Measurements from ENCODE around the gene SYNJ2. TPM values are rescaled to one million over a fixed set of nuclear protein-coding genes. Genes with fewer than 3 reads are reported as not detected.
A peak's percentile ranks its signal among the peaks of the same experiment; 100 is the strongest.

SYNJ2 gene
- total and polyA plus RNA-seq, 3 experiments from 2014 or later = 8.7 to 17.5 (median 16.7) TPM

GRCh38 chr6:157974341-157974894, 7.2 kb upstream of the SYNJ2 start:
- Histone ChIP-seq H3K4me1 (ENCODE audit: insufficient read depth, low read length) (no peaks in the 10 kb centered on the region), H3K27me3 (ENCODE audit: insufficient read depth, low read length, poor library complexity, severe bottlenecking) (no peaks in the 10 kb centered on the region), H3K36me3 (ENCODE audit: insufficient read depth, low read length) (no peaks in the 10 kb centered on the region), H3K4me3 (ENCODE audit: low read length) (no peak overlapping the region), H3K27ac (ENCODE audit: low read depth, low read length) (no peak overlapping the region), H3K9me3 (ENCODE audit: low read length) (no peaks in the 10 kb centered on the region)
- Mint-ChIP-seq H3K4me3 (no peak overlapping the region), H3K4me1 (no peaks in the 10 kb centered on the region), H3K9me3 (no peaks in the 10 kb centered on the region), H3K27me3 (peaks cover 0 to 13% of the 10 kb centered on the region in 2 donors), H3K36me3 (no peaks in the 10 kb centered on the region), H3K27ac (no peak overlapping the region)
- ChIA-PET CTCF (no interaction called here), POLR2A (no interaction called here)
- no peak for DNase-seq

DNA sequence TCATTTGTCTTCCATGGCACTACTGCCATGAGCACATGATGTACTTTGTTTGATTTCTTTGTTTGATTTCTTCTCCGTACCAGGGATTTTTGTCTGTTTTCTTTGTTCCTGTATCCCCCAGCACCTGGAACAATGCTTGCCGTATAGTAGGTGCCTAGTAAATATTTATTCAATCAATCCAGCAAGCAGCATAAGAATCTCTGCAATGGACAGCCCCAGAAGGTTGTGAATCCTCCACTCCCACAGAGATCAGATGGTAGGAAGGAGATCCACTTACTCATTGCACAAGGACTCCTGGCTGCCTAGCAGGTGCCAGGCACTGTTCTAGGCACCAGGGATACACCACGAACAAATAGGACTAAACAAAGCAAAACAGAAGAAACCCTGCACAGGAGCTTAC, 6.7 kb upstream of the SYNJ2 start:
- ChIA-PET POLR2A (no interaction called here), CTCF (interaction anchor here (1.5 kb wide), 1 partner anchor 9 kb away, joined by 3 read pairs; no protein-coding TSS in a partner anchor)
- Histone ChIP-seq H3K27ac (ENCODE audit: low read depth, low read length) (no peak overlapping the region), H3K36me3 (ENCODE audit: insufficient read depth, low read length) (no peaks in the 10 kb centered on the region), H3K4me3 (ENCODE audit: low read length) (no peak overlapping the region), H3K27me3 (ENCODE audit: insufficient read depth, low read length, poor library complexity, severe bottlenecking) (no peaks in the 10 kb centered on the region), H3K9me3 (ENCODE audit: low read length) (no peaks in the 10 kb centered on the region), H3K4me1 (ENCODE audit: insufficient read depth, low read length) (no peaks in the 10 kb centered on the region)
- Mint-ChIP-seq H3K36me3 (no peaks in the 10 kb centered on the region), H3K4me3 (peak overlapping the region in 1 of 7 donors; percentile 41), H3K27me3 (peaks cover 0 to 13% of the 10 kb centered on the region in 2 donors), H3K9me3 (no peaks in the 10 kb centered on the region), H3K27ac (peak overlapping the region in 1 of 8 donors; percentile 67), H3K4me1 (peaks cover 0 to 1% (median 0%) of the 10 kb centered on the region in 3 donors)
- DNase-seq = no peak

DNA sequence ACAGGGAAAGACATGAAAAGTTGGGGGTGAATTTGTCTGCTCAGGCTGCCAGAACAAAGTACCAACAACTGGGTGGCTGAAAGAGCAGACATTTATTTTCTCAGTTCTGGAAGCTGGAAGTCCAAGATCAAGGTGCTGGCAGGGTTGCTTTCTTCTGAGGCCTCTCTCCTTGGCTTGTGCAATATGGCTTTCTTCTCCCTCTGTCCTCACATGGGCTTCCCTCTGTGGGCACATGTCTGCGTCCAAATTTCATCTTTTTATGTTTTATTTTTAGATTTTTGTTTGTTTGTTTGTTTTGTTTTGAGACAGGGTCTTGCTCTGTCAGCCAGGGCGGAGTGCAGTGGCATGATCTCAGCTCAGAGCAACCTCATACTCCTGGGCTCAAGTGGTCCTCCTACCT, 6.2 kb upstream of the SYNJ2 start:
- Histone ChIP-seq H3K9me3 (ENCODE audit: low read length) (no peaks in the 10 kb centered on the region), H3K4me1 (ENCODE audit: insufficient read depth, low read length) (no peaks in the 10 kb centered on the region), H3K4me3 (ENCODE audit: low read length) (no peak overlapping the region), H3K27ac (ENCODE audit: low read depth, low read length) (no peak overlapping the region), H3K27me3 (ENCODE audit: insufficient read depth, low read length, poor library complexity, severe bottlenecking) (no peaks in the 10 kb centered on the region), H3K36me3 (ENCODE audit: insufficient read depth, low read length) (no peaks in the 10 kb centered on the region)
- ChIA-PET POLR2A (no interaction called here), CTCF (interaction anchor here (1.5 kb wide), 1 partner anchor 9 kb away, joined by 3 read pairs; no protein-coding TSS in a partner anchor)
- H3K4me1 Mint-ChIP-seq = peaks cover 0 to 6% (median 2%) of the 10 kb centered on the region in 3 donors
- H3K27me3 Mint-ChIP-seq = peaks cover 0 to 13% of the 10 kb centered on the region in 2 donors
- no peaks in the 10 kb centered on the region for H3K36me3 Mint-ChIP-seq
- no peaks in the 10 kb centered on the region for H3K9me3 Mint-ChIP-seq
- H3K27ac Mint-ChIP-seq = no peak overlapping the region
- DNase-seq = no peak
- peak overlapping the region in 1 of 7 donors; percentile 41 for H3K4me3 Mint-ChIP-seq

DNA sequence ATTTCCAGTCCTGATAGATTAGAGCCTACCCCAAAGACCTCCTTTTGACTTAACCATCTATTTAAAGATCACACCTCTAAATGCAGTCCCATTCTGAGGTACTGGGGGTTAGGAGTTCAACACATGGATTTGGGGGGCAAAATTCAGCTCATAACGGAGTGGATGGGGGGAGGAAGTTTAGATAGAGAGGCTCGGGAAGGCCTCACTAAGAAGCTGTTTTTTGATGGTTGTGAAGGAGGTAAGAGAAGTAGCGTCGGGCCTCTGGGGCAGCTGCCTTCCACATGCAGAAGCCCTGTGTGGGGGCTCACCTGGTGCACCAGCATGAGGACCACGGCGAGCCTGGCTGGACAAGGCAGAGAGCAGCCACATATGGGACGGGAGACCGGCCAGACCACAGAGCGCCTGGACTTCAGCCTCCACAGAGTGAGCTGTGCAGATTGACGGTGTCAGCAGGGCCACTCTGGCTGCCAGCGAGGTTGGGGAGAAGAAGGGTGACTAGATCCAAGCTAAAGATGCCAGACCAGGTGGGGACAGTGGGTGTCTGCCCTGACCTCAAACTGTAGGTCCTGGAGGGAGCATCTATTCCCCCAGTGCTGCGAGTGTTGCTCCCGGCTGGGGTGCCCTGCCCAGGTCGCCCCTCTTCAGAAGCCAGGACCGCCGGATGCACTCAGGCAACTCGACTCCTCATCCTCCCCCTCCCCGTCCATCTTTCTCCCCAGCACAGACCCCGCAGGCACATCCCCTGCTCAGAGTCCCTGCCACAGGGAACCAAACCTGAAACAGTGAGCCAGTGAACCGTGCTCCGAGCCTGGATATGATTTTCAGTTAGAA, 5.1 kb upstream of the SYNJ2 start:
- no peak overlapping the region for H3K27ac Mint-ChIP-seq
- ChIA-PET CTCF (interaction anchor here (0.9 to 1.5 kb wide), 3 partner anchors 8 to 29 kb away, joined by 3 read pairs; no protein-coding TSS in a partner anchor), POLR2A (no interaction called here)
- DNase-seq = no peak
- peaks cover 0 to 7% of the 10 kb centered on the region in 2 donors for H3K27me3 Mint-ChIP-seq
- H3K36me3 Mint-ChIP-seq = peaks cover 0 to 1% (median 0%) of the 10 kb centered on the region in 3 donors
- no peak overlapping the region for H3K4me3 Mint-ChIP-seq
- peaks cover 6% of the 10 kb centered on the region for H3K4me1 ChIP-seq (ENCODE audit: insufficient read depth, low read length)
- H3K27ac ChIP-seq (ENCODE audit: low read depth, low read length) = no peak overlapping the region
- H3K9me3 ChIP-seq (ENCODE audit: low read length) = no peaks in the 10 kb centered on the region
- no peaks in the 10 kb centered on the region for H3K27me3 ChIP-seq (ENCODE audit: insufficient read depth, low read length, poor library complexity, severe bottlenecking)
- peaks cover 0 to 14% (median 5%) of the 10 kb centered on the region in 3 donors for H3K4me1 Mint-ChIP-seq
- H3K36me3 ChIP-seq (ENCODE audit: insufficient read depth, low read length) = no peaks in the 10 kb centered on the region
- no peaks in the 10 kb centered on the region for H3K9me3 Mint-ChIP-seq
- no peak overlapping the region for H3K4me3 ChIP-seq (ENCODE audit: low read length)

- Mint-ChIP-seq H3K4me1 (peaks cover under 1 to 16% (median 5%) of the 10 kb centered on the region in 3 donors), H3K4me3 (peak overlapping the region in 1 of 7 donors; percentile 28), H3K36me3 (peaks cover 0 to 4% (median 0%) of the 10 kb centered on the region in 3 donors), H3K9me3 (no peaks in the 10 kb centered on the region), H3K27ac (no peak overlapping the region), H3K27me3 (peaks cover 0 to 7% of the 10 kb centered on the region in 2 donors)
- no peak for DNase-seq
- no peaks in the 10 kb centered on the region for H3K9me3 ChIP-seq (ENCODE audit: low read length)
- no peak overlapping the region for H3K4me3 ChIP-seq (ENCODE audit: low read length)
- H3K4me1 ChIP-seq (ENCODE audit: insufficient read depth, low read length) = peaks cover 7% of the 10 kb centered on the region
- no peak overlapping the region for H3K27ac ChIP-seq (ENCODE audit: low read depth, low read length)
- ChIA-PET CTCF (interaction anchor here (1.9 kb wide), 1 partner anchor 49 kb away, joined by 6 read pairs; no protein-coding TSS in a partner anchor), POLR2A (no interaction called here)
- no peaks in the 10 kb centered on the region for H3K36me3 ChIP-seq (ENCODE audit: insufficient read depth, low read length)
- H3K27me3 ChIP-seq (ENCODE audit: insufficient read depth, low read length, poor library complexity, severe bottlenecking) = no peaks in the 10 kb centered on the region
Observed at GRCh38 chr6:157977176-157977804, 4.4 kb upstream of the SYNJ2 start.

GRCh38 chr6:157978021-157978783, 3.5 kb upstream of the SYNJ2 start:
- Histone ChIP-seq H3K27ac (ENCODE audit: low read depth, low read length) (no peak overlapping the region), H3K36me3 (ENCODE audit: insufficient read depth, low read length) (no peaks in the 10 kb centered on the region), H3K9me3 (ENCODE audit: low read length) (no peaks in the 10 kb centered on the region), H3K4me1 (ENCODE audit: insufficient read depth, low read length) (peaks cover 16% of the 10 kb centered on the region), H3K27me3 (ENCODE audit: insufficient read depth, low read length, poor library complexity, severe bottlenecking) (no peaks in the 10 kb centered on the region), H3K4me3 (ENCODE audit: low read length) (no peak overlapping the region)
- DNase-seq = no peak
- peak overlapping the region in 1 of 8 donors; percentile 66 for H3K27ac Mint-ChIP-seq
- H3K9me3 Mint-ChIP-seq = no peaks in the 10 kb centered on the region
- POLR2A ChIA-PET = no interaction called here
- H3K36me3 Mint-ChIP-seq = peaks cover 0 to 5% (median 0%) of the 10 kb centered on the region in 3 donors
- H3K4me3 Mint-ChIP-seq = peak overlapping the region in 1 of 7 donors; percentile 28
- peaks cover 10 to 25% (median 12%) of the 10 kb centered on the region in 3 donors for H3K4me1 Mint-ChIP-seq
- CTCF ChIA-PET = interaction anchor here (1.9 kb wide), 1 partner anchor 48 kb away, joined by 6 read pairs; no protein-coding TSS in a partner anchor
- H3K27me3 Mint-ChIP-seq = peaks cover 0 to 7% of the 10 kb centered on the region in 2 donors

GRCh38 chr6:157980288-157981131, 1.2 kb upstream of the SYNJ2 start:
- Histone ChIP-seq H3K27me3 (ENCODE audit: insufficient read depth, low read length, poor library complexity, severe bottlenecking) (no peaks in the 10 kb centered on the region), H3K27ac (ENCODE audit: low read depth, low read length) (peak overlapping the region; percentile 48), H3K36me3 (ENCODE audit: insufficient read depth, low read length) (no peaks in the 10 kb centered on the region), H3K4me3 (ENCODE audit: low read length) (peak overlapping the region; percentile 81), H3K4me1 (ENCODE audit: insufficient read depth, low read length) (peaks cover 39% of the 10 kb centered on the region), H3K9me3 (ENCODE audit: low read length) (no peaks in the 10 kb centered on the region)
- peaks cover 0 to 5% (median 0%) of the 10 kb centered on the region in 3 donors for H3K36me3 Mint-ChIP-seq
- peaks cover 30 to 48% (median 31%) of the 10 kb centered on the region in 3 donors for H3K4me1 Mint-ChIP-seq
- peak overlapping the region; percentile 69 to 96 (median 82) for H3K27ac Mint-ChIP-seq
- H3K4me3 Mint-ChIP-seq = peak overlapping the region; percentile 81 to 93 (median 90)
- peak in 2 of 5 donors; percentile 14 to 54 for DNase-seq
- ChIA-PET POLR2A (no interaction called here), CTCF (interaction anchor here (0.7 to 2.0 kb wide), 4 partner anchors 13 to 92 kb away, joined by 3 to 8 read pairs (median 4); no protein-coding TSS in a partner anchor)
- peaks cover 0 to 1% of the 10 kb centered on the region in 2 donors for H3K27me3 Mint-ChIP-seq
- H3K9me3 Mint-ChIP-seq = no peaks in the 10 kb centered on the region

Measured in CD8-positive, alpha-beta memory T cell (primary cell).